C4-2B (cell line): Measurements from ENCODE around the gene SPTB.
A peak's percentile ranks its signal among the peaks of the same experiment; 100 is the strongest.

Source experiments
- H3K27ac ChIP-seq: fragments of 450-650 bp; 2 replicates; pipeline ENCODE4 v1.5.1; 2017
- ZFX ChIP-seq: fragments of 450-650 bp; IDR thresholded peaks from 2 replicates; pipeline ENCODE4 v1.6.1; 2017
- TF ChIP-seq, protein P1 (sequence below): fragments of 450-650 bp; conservative IDR thresholded peaks from 2 replicates; pipeline ENCODE4 v1.5.1; 2017; ENCODE audit warnings: mild to moderate bottlenecking

SPTB gene

GRCh38 chr14:64806862-64807495 lies 72.7 kb downstream of the SPTB start:
- H3K27ac ChIP-seq, result no peak overlapping the region
- no peak for TF ChIP-seq ZFX
- TF ChIP-seq, protein P1, sequence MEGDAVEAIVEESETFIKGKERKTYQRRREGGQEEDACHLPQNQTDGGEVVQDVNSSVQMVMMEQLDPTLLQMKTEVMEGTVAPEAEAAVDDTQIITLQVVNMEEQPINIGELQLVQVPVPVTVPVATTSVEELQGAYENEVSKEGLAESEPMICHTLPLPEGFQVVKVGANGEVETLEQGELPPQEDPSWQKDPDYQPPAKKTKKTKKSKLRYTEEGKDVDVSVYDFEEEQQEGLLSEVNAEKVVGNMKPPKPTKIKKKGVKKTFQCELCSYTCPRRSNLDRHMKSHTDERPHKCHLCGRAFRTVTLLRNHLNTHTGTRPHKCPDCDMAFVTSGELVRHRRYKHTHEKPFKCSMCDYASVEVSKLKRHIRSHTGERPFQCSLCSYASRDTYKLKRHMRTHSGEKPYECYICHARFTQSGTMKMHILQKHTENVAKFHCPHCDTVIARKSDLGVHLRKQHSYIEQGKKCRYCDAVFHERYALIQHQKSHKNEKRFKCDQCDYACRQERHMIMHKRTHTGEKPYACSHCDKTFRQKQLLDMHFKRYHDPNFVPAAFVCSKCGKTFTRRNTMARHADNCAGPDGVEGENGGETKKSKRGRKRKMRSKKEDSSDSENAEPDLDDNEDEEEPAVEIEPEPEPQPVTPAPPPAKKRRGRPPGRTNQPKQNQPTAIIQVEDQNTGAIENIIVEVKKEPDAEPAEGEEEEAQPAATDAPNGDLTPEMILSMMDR, result no peak

GRCh38 chr14:64806202-64806861 lies 73.4 kb downstream of the SPTB start:
- TF ChIP-seq, protein P1, result no peak
- no peak for TF ChIP-seq ZFX
- H3K27ac ChIP-seq, result peak overlapping the region; percentile 15

GRCh38 chr14:64805646-64806045 lies 74.1 kb downstream of the SPTB start:
- H3K27ac ChIP-seq, result peak overlapping the region; percentile 15

DNA sequence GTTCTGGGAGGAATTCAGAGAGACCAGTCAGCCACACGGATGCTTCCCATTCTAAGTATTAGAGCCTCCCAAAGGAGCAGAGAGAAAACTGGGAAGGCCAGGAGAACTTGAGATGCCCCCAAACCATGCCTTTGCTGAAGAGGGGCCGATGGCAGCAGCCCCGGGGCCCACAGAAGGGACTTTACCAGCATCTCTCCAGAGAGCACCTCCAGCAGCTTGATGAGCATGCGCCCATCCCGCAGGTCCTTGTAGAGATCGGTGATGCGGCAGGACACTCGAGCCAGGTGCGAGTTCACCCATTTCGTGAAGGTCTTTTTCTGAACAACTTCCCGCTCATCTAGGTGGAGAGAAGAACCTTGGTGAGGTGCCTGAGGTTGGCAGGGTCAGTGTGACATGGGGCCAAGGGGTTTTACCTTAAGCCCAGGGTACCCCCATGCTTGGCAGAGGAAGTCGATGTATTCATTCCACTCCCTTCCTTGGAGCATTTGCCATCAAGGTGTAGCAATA lies 74.9 kb downstream of the SPTB start:
- TF ChIP-seq, protein P1, result no peak
- no peak overlapping the region; the same call in 1 of the 2 replicates for H3K27ac ChIP-seq

DNA sequence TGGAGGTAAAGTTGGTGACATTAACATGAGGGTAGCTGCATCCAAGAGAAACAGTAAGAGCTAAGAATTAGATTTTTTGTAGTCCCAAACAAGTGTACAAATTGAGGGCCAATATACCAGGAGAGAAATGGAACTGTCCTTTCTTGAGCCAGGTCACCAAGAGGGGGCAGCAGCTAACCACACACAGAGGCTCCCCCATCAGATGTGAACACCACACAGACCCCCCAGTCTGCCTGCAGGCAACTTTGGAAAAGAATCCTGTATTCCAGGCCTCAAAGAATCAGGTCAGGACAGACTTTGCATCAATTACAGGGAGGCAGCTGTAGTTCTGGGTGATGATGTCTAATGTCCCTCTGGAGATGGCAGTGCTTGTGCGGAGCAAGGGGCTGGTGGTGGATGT lies 77.9 kb downstream of the SPTB start:
- no peak for TF ChIP-seq ZFX
- TF ChIP-seq, protein P1, result peak; percentile 52
- H3K27ac ChIP-seq, result no peak overlapping the region

DNA sequence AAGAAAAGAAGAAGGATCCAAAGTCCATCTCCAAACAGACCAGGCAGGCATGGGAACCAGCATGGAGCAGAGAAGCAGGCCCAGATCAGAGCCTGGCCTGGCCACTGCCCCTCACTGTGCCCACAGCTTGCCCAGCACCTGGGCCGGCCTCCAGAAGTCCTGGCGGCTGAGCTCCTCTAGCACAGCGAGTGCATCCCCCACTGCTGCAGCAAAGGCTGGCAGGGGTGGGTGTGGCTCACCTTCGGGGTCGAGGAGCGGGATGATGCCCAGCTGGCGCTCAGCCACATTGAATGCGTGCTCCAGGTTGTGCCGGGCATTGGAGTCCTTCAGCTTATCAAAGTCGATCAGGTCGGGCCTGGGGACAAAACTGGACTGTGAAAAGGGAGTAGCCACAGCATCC lies 78.7 kb downstream of the SPTB start:
- H3K27ac ChIP-seq, result no peak overlapping the region
- no peak for TF ChIP-seq ZFX
- TF ChIP-seq, protein P1, result no peak

GRCh38 chr14:64800000-64800399 lies 79.7 kb downstream of the SPTB start:
- H3K27ac ChIP-seq, result no peak overlapping the region
- TF ChIP-seq, protein P1, result peak; percentile 72; the same call in 1 of the 2 replicates
- no peak for TF ChIP-seq ZFX
